Bone marrow (tissue), 2 donors: ENCODE data around the gene SCGB1C2.

Source experiments
- DNase-seq, 2 donors: peaks; one replicate each; lab custom pipeline; 2025; lab: John Stamatoyannopoulos, UW

SCGB1C2 gene

DNA sequence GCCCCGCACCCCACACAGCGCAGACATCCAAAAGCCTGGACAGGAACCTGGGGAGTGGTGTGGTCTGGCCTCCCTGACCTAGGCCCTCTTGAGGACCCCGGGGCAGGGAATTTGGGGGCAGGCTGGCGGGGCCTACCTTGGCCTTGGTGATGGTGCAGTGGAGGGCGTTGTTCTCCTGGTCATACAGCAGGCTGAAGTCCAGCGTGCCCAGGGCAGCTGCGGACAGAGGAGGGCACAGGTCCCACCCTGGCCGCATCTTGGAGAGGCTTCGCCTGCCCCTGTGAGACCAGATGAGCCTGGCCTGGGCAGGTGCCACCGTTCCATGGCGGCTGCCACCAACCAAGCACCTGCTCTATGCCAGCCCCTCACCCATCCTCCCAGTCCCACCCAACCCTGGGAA lies 35.0 kb downstream of the SCGB1C2 start:
- no peak for DNase-seq

DNA sequence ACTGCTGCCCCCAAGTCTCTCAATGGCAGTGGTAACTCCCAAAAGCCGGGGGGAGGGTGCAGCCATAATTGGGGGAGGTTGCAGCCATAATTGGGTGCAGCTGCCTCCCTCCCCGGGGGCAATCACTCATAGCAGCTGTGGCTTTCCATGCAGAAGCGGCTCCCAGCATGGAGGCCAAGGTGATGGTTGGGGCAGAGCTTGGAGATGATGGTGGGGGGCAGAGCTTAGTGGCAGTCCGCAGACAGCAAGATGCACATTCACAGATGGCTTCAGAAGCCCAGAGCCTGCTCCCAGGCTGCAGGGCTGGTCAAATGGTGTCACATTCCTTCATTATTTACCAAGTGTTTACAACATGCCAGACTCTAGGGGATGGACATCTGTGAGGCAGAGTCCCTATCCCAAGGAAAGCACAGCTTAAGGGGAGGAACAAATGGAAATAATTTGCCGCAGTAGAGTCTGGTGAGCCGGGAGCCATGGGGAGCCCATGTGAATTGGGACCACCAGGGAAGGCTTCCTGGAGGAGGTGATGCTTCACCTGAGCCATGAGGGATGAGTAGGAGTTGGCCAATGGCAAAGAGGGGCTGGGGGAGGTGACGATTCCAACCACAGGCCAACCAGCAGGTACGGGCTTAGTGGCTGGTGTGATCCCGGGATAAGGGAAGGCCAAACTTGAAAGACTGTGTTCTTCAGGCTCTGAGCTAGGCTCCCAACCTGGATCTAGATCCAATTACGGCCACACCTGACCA lies 36.0 kb downstream of the SCGB1C2 start:
- no peak for DNase-seq

DNA sequence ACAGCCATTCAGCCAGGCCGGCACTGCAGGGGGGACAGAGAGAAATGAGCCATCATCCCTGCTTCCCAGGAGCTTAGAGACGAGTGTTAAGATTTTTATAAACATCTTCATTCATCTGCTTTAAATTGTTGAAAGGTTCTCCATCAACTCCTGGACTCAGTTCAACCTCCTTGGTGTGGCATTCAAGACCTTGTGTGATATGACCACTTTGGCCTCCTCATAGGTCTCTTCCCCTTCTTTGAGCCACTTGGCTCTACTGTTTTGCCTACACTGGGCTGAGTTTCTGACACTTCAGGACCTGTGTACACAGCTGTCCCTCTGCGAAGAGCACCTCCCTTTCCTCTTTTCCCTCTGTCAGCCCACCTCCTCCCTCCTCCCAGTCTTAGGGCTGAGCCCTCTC lies 39.8 kb downstream of the SCGB1C2 start:
- DNase-seq, result no peak

DNA sequence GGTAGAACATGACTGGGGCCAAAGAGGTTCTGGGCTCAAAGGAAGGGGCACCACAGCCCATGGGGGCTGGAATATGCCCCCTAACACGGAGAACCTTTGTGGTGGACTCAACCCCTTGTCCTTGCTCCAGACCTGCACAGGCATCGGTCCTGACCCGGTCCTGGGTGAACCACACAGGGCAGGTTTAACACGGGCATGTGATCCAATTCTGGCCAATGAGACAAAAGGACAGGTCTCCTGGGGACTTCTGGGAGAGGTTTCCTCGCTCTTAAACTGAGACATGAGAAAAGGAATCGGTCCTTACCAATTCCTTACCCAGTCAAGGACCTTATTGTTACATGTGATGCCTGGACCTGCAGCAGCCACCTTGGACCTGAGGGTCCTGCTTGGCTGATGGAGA lies 40.4 kb downstream of the SCGB1C2 start:
- no peak for DNase-seq

DNA sequence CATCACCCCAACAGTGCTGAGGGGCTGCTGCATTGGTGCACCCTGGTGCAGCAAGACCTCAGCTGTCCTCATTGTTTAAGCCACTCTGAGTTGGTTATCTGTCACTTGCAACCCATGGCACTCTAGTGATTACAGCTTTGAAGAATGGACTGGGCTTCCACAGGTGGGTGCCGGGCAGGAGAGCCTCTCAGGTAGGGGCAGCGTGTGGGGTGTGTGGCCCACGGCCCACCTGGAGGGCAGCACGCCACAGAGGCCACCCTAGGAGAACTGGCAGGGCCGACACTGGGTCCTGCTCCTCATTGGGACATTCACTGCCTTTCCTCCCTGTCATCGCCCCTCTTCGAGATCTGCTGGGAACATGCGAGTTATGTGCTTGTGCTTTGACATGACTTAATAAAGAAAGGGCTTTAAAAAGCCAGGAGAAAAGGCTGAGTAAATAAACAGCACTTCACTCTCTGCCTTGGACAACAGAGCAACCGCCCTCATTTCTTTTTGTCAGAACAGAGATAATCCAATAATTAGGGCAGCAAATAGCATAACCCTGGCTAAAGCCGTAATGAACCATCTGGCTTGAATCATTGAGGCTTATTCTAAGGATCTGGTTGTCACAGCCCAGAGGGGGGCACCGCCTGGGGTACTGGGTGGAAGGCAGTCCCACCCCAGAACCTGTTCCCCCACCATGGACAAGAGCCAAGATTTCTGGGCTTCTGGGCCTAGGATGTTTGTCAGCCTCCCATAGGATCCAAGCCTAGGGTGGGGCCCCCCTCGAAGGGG lies 41.1 kb downstream of the SCGB1C2 start:
- DNase-seq, result no peak

DNA sequence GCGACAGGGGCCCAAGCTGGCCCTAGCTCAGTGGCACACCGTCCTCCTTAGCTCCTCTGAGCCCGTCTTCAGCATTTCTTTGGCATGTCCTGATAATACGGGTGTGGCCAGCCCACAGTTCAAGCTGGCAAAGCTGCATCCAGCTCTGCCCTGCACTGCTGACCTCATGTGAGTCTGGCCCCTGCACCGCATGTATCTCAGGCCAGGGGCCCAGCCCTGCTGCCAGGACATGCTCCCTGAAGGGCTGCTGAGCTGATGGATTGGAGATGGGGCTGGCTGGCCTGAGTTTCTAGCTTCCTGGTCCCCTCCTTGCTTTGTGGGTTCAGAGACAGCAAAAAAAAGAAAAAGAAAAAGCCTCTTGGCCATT lies 41.7 kb downstream of the SCGB1C2 start:
- no peak for DNase-seq

DNA sequence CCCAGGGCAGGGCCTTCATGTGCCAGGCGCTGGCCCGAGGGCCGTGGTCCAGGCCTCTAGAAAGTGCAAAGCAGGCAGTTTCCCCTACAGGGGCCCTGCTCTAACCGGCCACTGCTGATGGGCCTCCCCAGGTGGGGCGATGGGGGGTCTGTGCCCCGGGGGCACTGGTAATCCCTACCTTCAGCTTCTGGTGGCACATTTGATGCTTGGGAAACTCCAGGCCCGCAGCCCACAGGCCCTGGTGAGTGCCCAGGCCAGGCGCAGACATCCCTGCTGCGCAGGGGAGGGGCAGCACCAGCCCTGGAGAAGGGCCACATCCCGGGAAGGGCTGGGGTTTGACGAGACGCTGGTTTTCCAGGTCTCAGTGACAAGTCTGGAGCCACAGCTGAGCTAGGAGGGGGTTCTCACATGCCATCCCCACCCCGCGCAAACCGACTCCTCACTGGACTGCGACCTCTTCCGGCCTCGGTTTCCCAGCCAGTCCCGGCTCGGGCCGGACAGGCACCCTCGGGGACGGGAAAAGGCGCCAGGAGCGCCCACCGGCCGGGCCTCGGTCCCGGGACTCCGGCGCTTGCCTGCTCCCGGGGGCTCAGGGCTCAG lies 42.5 kb downstream of the SCGB1C2 start:
- DNase-seq, result no peak

DNA sequence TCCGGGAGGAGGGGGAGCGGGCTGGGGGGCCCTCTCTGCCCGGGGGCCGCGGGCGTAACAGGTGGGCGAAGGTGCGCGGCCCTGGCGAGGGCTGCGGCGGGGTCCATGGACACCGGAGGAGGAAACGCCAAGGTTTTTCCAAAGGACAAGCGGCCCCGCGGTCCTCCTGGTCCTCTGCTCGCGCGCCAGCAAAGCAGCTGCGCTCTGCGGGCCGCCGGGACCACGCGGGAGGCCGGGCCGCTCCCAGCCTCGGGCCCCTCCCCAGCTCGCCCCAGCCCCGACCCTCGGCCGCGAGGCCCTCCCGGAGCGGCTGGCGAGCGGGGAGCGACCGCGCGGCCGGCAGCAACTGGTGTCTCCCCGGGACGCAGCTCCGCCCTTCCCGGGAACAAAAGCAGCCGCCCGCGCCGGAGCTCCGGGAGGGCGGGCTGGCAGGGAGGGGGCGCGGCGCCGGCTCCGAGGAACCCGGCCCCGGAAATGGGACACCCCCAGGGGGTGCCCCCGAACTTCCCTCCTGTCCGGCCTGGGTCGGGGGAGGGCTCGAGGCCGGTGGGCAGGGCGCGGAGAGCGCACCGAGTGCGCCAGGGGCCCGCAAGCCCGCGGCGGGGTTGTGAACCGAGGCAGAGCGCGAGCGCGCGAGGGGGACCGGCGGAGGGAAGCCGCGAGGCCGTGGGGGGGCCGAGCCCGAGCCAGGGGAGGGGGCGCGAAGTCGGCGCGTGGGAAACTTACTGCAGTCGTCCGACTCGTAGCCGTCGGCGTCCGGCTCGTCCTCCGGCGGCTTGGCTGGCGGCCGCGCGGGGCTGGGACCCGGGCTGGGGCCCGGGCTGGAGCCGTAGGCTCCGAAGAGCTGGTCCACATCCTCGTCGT lies 43.2 kb downstream of the SCGB1C2 start:
- DNase-seq, result no peak

DNA sequence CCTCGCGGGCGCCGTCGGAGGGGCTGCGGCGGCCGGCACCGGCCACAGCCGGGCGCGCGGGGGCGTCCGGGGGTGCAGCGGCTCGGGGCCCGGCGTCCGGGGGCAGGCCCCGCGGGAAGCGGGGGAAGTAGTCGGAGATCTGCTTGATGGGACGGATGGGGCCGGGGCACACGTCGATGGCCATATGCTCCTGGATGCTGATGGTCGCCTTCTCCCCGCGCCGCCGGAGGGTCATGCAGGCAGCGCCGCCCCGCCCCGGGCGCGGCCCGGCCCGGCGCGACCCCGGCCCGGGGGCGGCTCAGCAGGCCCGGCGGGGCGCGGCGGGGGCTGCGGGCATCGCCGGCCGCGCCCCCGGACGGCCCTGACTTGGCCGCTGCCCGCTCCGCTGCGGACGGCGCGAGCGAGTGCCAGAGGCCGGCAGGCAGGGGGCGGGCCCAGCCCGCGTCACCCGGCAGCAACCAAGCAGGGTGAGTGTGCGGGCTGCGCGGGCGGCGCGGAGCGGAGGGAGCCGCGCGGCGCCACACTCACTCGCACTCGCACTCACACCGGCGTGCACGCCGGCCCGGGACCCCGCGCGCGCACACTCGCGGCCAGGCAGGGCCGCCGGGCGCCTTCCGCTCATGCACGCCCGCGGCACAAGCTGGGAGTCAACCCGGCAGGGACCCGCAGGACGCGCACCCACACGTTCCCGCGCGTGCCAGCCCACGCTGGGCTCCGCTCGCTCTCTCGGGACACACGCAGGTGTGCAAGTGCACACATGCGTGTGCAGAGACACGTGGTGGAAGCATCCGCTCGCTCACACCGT lies 44.1 kb downstream of the SCGB1C2 start, which contains the start of gene DOC2B:
Gene DOC2B (minus strand): TSS at position 406 of the 805 bp plus-strand sequence. CDS start 171 bp downstream, at position 235.
- DNase-seq, result no peak

DNA sequence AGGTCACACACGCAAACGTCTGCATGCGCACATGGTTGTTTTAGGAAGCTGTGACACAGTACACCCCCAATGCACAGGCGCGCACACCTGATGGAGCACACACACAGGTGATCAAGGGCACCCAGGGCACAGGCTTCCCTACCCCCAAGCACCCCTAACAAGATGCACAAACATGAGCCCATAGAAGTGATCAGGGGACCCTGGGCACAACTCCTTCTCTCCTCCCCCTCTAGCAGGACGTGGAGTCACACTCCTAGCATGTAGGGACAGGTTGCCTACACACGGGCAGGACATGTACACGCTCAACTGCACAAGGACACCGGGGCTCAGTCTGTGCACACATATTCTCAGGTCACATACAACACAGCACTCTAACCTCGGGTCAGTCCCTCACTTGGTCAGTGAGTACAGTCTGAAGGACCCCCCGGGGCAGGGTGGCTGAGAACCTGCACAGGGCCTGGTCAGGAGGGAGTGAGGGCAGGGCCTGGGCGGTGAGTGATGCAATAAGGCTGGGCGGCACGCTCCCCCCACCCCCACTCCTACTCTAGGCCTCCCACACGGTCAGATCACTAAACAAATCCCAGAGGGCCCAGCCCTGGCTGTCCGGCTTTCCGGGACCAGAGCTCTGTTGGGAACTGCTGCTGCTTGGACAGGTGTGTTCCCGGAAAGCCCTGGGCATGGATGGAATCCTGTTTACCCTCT lies 44.8 kb downstream of the SCGB1C2 start:
- no peak for DNase-seq

DNA sequence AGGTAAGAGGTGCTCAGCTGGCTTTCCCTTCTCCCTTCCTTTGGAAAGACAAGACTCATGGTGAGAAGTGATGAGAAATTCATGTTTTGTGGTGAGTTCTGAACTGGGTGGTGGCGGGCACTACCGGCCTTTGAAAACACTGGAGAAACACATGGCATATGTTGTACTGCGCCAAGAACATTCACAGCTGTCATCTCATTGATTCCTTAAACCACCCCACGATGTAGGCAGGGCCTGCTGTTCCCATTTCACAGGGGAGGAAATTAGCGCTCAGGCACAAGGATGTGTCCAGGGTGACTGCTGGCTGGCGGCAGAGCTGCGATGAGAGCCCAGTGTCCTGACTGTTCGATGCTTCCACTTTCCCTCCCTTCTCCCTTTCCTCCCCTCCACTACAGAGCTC lies 45.7 kb downstream of the SCGB1C2 start:
- DNase-seq, result no peak

DNA sequence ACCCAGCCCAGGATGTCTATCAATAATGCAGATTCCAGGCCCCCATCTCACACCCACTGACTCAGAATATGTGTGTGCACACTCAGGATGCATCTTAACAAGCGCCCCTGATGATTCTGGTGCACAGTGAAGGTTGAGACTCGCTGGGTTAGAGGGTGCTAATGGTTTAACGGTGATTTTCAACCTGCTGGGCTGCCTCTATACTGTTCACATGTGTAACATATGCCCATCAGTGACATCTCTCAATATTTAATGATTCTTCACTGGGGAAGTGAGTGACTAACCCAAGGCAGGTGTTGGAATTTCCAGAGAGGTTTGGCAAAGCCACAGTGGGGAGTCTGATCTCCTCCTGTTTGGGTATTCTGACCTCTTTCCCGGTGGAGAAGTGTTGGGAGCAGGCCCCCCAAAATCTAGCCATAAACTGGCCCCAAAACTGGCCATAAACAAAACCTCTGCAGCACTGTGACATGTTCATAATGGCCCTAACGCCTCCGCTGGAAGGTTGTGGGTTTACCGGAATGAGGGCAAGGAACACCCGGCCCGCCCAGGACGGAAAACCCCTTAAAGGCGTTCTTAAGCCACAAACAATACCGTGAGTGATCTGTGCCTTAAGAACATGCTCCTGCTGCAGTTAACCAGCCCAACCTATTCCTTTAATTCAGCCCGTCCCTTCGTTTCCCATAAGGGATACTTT lies 48.2 kb downstream of the SCGB1C2 start:
- no peak for DNase-seq

DNA sequence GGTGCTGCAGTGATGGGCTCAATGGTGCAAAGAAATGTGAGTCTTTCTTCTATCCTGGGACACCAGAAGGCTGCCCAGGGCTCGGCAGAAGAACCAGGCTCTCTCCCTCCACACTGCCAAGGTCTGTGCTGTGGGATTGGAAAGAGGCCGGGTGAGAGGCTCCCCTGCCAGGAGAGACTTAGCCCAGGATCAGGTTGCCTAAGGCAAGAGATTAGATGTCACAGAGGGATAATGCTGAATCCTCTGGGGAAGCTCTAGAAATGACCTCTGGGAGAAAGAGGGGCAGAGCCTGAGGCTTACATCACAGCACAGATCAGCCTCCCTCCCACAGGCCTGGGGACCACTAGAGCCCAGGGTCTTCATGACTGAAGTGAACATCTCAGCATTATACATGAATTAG lies 49.8 kb downstream of the SCGB1C2 start:
- DNase-seq, result no peak
